Breast epithelium (tissue), 4 donors: Measurements from ENCODE around the gene IGIP. TPM values are rescaled to one million over a fixed set of nuclear protein-coding genes. Genes with fewer than 3 reads are reported as not detected.

Experiments used
- DNase-seq, 2 donors: peaks; one replicate each; pipeline ENCODE4 v3.0.0-alpha.2; 2019; ENCODE audit warnings: low spot score in 2 of 2
- H3K27ac ChIP-seq, 2 donors: fragments of 200-600 bp; sonication (generic) in 1 of 2; one replicate each; pipeline ENCODE4 v1.5.1; 2016 to 2019; ENCODE audit warnings: mild to moderate bottlenecking in 1 of 2
- H3K27me3 ChIP-seq, 2 donors: fragments of 200-600 bp; sonication (generic) in 1 of 2; one replicate each; pipeline versions ENCODE4 v1.5.1 to v1.6.0; 2017 to 2019; ENCODE audit warnings: control low read depth in 1 of 2, mild to moderate bottlenecking in 1 of 2
- H3K36me3 ChIP-seq: fragments of 200-600 bp; one replicate; pipeline ENCODE4 v1.5.1; 2019
- H3K4me1 ChIP-seq, 2 donors: fragments of 200-600 bp; sonication (generic); one replicate each; pipeline ENCODE4 v1.5.1; 2016 to 2019; ENCODE audit warnings: control low read depth in 1 of 2
- H3K4me3 ChIP-seq, 3 donors: fragments of 200-600 bp; sonication (generic); 1 replicate in 2 of 3; 2 replicates in 1 of 3; pipeline ENCODE4 v1.5.1; 2016 to 2019; ENCODE audit warnings: mild to moderate bottlenecking in 3 of 3, moderate library complexity in 2 of 3
- H3K9me3 ChIP-seq, 2 donors: fragments of 200-600 bp; sonication (generic) in 1 of 2; one replicate each; pipeline ENCODE4 v1.5.1; 2016 to 2019; ENCODE audit warnings: control low read depth in 1 of 2
- CTCF ChIP-seq, 3 donors: fragments of 450-650 bp; IDR thresholded peaks; one replicate each; pipeline ENCODE4 v1.5.1; 2016 to 2017; ENCODE audit warnings: antibody characterized with exemption in 3 of 3, mild to moderate bottlenecking in 3 of 3, moderate library complexity in 3 of 3
- POLR2A ChIP-seq: fragments of 450-650 bp; IDR thresholded peaks from one replicate; pipeline ENCODE4 v1.6.1; 2016; ENCODE audit warnings: antibody characterized with exemption, mild to moderate bottlenecking, moderate library complexity
- POLR2AphosphoS5 ChIP-seq, 3 donors: sonication (generic); formaldehyde crosslinking; IDR thresholded peaks; one replicate each; pipeline ENCODE4 v1.6.1; 2017; ENCODE audit warnings: antibody characterized with exemption in 3 of 3
- intact Hi-C: fragments of 100-400 bp; cut with DNase I; formaldehyde crosslinking; loops from one replicate; pipeline ENCODE4 v1.15.1; 2023; ENCODE audit warnings: low total_unique reads
- total RNA-seq, 3 donors: library from RNA; depleted of rRNA; stranded (reverse); fragments of >200 nt; gene quantifications; one replicate each; pipeline ENCODE4 v1.1.0, GENCODE V29; 2016

Gene IGIP
- total RNA-seq, 3 donors from 2014 or later: 19.0 to 23.1 (median 21.8) TPM

GRCh38 chr5:140169410-140169809 is 43.7 kb downstream of the IGIP start:
- H3K36me3 ChIP-seq: no peaks in the 10 kb centered on the region
- H3K9me3 ChIP-seq: no peaks in the 10 kb centered on the region
- no peak for TF ChIP-seq CTCF (IDR thresholded peaks at IDR 0.05)
- no peak for TF ChIP-seq POLR2A
- TF ChIP-seq POLR2AphosphoS5 (IDR thresholded peaks at IDR 0.05): no peak
- H3K4me3 ChIP-seq: no peak overlapping the region
- intact Hi-C loops: no loop called here
- no peak for DNase-seq
- H3K4me1 ChIP-seq: no peaks in the 10 kb centered on the region
- no peak overlapping the region for H3K27ac ChIP-seq
- no peaks in the 10 kb centered on the region for H3K27me3 ChIP-seq

GRCh38 chr5:140172483-140172882 is 46.7 kb downstream of the IGIP start:
- intact Hi-C loops: no loop called here
- no peak for DNase-seq
- H3K27ac ChIP-seq: no peak overlapping the region
- H3K27me3 ChIP-seq: no peaks in the 10 kb centered on the region
- no peaks in the 10 kb centered on the region for H3K4me1 ChIP-seq
- H3K4me3 ChIP-seq: no peak overlapping the region
- no peaks in the 10 kb centered on the region for H3K36me3 ChIP-seq
- H3K9me3 ChIP-seq: no peaks in the 10 kb centered on the region
- TF ChIP-seq POLR2A (no peak), POLR2AphosphoS5 (IDR thresholded peaks at IDR 0.05) (no peak)

GRCh38 chr5:140174014-140174413 is 48.3 kb downstream of the IGIP start:
- no peaks in the 10 kb centered on the region for H3K4me1 ChIP-seq
- no peaks in the 10 kb centered on the region for H3K27me3 ChIP-seq
- no peaks in the 10 kb centered on the region for H3K36me3 ChIP-seq
- H3K4me3 ChIP-seq: no peak overlapping the region
- H3K27ac ChIP-seq: peak overlapping the region in 1 of 2 donors; percentile 100
- no peaks in the 10 kb centered on the region for H3K9me3 ChIP-seq
- DNase-seq: no peak
- intact Hi-C loops: no loop called here
- TF ChIP-seq CTCF (IDR thresholded peaks at IDR 0.05) (no peak), POLR2A (no peak), POLR2AphosphoS5 (IDR thresholded peaks at IDR 0.05) (no peak)

GRCh38 chr5:140174465-140175366 is 49.0 kb downstream of the IGIP start, which contains the start of gene CYSTM1:
Gene CYSTM1 (plus strand): TSS chr5:140175188. CDS start chr5:140194466, 19,278 bp downstream.
- DNase-seq: peak; percentile 95 to 96

GRCh38 chr5:140175367-140176030 is 49.8 kb downstream of the IGIP start:
- H3K9me3 ChIP-seq: no peaks in the 10 kb centered on the region
- peak; percentile 70 to 74 for DNase-seq
- peak overlapping the region; percentile 98 to 100 for H3K27ac ChIP-seq
- H3K4me1 ChIP-seq: no peaks in the 10 kb centered on the region
- H3K4me3 ChIP-seq: peak overlapping the region; percentile 84 to 99 (median 95)
- TF ChIP-seq POLR2AphosphoS5 (IDR thresholded peaks at IDR 0.05): peak in 2 of 3 donors; percentile 16 to 24
- TF ChIP-seq CTCF (IDR thresholded peaks at IDR 0.05): no peak
- TF ChIP-seq POLR2A: no peak
- no peaks in the 10 kb centered on the region for H3K27me3 ChIP-seq
- intact Hi-C loops: no loop called here
- H3K36me3 ChIP-seq: no peaks in the 10 kb centered on the region

More at GRCh38 chr5:140174465-140175366, 49.0 kb downstream of the IGIP start, which contains the start of gene CYSTM1:
- peak within 1 kb of the TSS; percentile 84 to 99 (median 95) for H3K4me3 ChIP-seq
- no peaks in the 10 kb centered on the region for H3K9me3 ChIP-seq
- H3K4me1 ChIP-seq: no peaks in the 10 kb centered on the region
- no peaks in the 10 kb centered on the region for H3K27me3 ChIP-seq
- intact Hi-C loops: no loop called here
- peak within 1 kb of the TSS; percentile 98 to 100 for H3K27ac ChIP-seq
- no peaks in the 10 kb centered on the region for H3K36me3 ChIP-seq
- TF ChIP-seq CTCF (IDR thresholded peaks at IDR 0.05) (no peak), POLR2AphosphoS5 (IDR thresholded peaks at IDR 0.05) (peak; percentile 70 to 93 (median 87)), POLR2A (no peak)
